Islet of Langerhans (tissue), 1 donor: ENCODE results near the gene ARHGAP28.

Source experiments
- FAIRE-seq: peaks from one replicate; lab custom pipeline; 2011; peaks lifted over from hg19 to GRCh38; lab: Jason Lieb, UNC

The ARHGAP28 gene

DNA sequence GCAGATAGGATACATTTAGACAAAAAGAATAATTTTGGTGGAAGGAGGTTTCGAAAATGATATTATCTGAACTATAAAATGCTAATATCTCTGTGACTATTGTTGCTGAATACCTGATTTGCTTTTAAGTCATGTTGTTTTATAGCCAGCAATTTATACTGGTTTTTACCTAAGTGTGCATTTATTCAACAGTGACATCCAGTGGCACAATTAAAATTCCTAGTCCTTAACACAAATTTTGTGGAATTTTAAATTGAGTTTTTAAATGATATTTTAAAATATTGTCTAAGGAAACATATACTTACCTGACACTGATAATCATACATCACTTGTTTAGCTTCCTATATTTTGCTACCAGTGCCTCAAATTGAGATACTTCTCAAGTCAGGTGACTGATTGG is 144.8 kb downstream of the ARHGAP28 start:
- FAIRE-seq = peak; percentile 66

DNA sequence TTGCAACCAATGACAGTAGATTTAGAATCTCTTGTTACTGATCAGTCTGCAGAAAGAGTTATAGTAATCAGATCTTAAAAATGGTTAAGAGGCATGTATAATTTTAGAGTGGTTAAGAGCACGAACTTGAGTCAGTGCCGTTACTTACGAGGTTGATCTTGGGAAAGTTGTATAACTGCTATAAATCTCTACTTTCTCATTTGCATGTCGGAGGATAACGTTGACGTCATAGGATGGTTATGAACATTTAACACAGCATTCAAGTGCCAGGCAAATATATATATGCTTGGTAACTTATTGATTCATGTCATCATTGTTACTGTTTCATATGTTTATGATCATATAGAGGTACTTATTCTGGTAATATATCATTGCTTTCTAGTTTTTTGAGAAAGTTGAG is 146.2 kb downstream of the ARHGAP28 start:
- FAIRE-seq = no peak

DNA sequence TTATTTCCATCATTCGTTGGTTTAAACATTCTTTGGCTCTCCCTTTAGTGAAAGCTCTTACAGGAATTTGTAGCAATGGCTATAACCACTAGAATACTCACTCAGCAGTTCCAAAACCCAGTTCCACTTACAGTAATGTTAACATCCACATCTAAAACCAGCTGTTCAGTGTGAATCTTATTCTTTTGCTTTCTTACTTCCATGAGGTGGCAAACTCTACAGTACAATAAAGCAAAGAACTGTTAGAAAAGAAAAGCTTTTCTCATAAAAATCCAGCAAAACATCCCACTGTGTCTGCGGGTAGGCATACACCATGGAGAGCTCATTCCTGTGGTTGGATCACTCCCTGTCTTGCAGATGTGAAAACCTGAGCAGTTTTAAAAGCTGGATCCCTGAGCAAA is 147.1 kb downstream of the ARHGAP28 start:
- FAIRE-seq = no peak

DNA sequence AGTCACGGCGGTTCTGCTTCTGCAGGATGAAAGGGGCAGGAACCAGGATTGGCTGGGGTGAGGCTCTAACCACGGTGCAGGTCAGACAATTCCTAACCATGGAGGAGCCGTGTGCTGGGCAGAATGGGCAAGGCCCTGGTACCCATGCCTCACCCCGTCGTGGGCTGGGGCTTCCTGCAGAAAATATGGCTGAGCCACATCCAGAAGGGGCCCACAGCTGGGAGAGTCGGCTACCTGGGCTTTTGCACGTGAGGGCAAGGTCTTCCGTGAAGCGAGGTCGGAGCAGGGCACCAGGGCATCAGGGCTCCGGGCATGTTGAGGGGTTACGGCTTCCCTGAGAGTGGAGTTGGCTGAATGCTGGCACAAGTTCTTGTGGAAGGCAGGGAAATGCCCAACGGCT is 147.8 kb downstream of the ARHGAP28 start:
- no peak for FAIRE-seq

DNA sequence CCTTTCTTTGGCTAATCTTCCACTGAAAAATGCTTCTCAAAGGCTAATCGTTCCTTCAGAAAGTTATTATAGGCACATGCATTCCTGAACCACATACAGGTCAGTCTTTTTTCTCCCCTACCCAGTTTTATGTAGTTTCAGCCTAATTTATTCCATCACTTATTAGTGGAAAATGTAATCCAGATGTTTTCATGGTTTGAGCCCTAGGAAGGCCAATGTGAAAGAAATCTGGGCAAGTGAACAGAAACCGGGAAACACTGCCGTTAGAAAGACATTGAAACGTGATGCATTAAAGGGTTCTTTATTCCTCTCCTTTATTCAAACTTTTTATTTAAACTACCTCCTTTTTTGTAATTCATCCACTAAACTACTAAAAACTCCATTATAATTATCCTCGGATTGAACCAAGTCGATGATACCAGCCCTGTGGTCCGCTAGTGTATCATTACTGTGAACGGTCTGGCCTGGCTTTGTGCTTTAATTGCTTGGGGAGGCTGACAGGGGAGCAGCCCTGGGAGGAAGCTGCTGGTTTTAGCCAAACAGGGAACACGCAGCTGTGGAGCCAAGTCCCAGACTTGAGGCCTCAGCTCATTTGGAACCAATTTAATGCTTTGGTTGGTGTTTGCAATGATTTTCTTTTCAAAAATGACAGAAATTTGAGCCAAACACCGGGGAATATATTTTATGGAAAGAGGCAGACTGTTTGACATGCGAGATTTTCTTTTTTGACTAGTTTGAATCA is 149.2 kb downstream of the ARHGAP28 start:
- no peak for FAIRE-seq

DNA sequence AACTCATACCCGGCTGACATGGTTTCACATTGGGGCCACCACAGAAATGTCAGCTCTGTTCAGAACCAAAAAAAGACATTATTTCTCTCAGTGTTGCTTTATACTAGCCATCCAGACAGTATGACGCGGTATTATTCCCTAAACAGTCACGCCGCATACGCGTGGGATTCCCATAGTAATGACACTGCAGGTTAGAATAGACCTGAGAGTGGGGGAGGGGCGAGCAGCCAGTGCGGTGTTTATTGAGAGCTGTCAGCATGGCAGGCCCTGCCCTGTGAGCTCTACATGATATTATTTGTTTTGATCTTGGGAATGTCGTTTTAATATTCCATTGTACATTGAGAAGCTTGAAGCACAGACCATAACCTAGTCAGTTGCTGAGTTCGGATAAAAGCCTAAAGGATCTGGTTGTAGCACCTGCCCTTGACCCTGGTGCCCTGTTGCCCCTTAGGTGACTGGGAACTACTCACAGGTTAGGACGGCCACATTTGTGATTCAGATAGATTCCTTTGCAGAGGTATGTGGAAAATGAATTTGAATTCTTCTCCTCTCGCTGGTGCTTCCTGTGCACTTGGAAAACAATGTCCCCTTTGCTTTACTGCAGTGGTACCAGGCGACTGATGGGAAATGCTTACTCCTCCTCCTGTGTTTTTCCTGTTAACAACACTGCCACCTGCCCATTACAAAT is 150.1 kb downstream of the ARHGAP28 start:
- FAIRE-seq = no peak

- no peak for FAIRE-seq
Observed at GRCh38 chr18:6881034-6881820, 151.7 kb downstream of the ARHGAP28 start.

DNA sequence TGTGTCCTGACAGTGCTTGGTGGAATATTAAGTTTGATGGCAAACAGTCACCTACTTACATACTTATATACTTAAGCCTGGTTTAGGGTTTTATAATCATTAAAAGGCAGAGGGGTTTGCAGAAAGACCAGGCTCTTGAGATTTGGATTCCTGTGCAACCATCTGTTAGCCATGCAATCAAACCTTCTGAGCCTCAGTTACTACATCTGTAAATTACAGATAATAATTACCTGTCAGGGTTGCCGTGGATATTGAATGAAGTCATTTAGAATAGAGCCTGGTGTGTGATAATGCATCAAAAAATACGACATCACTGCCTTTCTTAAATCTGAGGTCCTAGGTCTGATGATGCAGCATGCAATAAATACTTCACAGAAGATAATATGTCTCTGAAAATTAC is 152.9 kb downstream of the ARHGAP28 start:
- no peak for FAIRE-seq

- FAIRE-seq = no peak
Observed at GRCh38 chr18:6885006-6885481, 155.5 kb downstream of the ARHGAP28 start.

DNA sequence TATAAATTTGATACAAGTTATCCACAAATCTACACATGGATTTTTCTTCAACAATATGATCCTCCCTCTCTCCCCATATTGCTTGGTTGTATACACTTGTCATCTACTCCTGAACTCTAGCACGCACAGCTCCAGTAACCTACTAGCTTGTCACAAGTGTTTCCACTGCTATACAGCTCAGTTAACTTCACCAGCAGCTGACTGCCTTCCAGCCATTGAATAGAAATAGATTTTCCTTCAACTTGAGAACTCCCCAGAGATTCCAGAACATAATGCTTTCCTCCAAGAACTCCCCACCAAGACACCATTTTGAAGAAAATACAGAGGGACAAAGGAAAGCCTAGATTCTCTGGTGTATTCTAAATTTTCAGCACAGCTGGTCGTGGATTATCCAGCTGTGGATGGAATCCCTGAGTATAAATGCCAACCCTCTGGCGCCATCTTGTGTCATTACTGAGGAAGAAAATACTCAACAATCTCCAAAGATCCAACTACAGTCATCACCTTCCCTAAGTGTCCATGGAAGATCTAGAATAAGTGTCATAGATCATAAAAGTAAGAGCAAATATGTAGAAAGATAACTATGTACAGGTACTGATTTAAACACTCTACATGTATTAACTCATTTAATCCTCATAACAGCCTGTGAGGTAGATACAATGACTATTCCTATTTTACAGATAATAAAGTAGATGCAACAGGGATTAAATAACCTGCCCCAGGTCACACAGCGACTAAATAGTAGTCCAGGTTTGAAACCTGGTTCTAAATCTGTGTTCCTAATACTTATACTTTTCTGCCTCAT is 156.7 kb downstream of the ARHGAP28 start:
- FAIRE-seq = peak; percentile 86

- no peak for FAIRE-seq
Observed at GRCh38 chr18:6886797-6887330, 157.3 kb downstream of the ARHGAP28 start.

GRCh38 chr18:6891788-6892187 is 162.3 kb downstream of the ARHGAP28 start:
- FAIRE-seq = no peak

DNA sequence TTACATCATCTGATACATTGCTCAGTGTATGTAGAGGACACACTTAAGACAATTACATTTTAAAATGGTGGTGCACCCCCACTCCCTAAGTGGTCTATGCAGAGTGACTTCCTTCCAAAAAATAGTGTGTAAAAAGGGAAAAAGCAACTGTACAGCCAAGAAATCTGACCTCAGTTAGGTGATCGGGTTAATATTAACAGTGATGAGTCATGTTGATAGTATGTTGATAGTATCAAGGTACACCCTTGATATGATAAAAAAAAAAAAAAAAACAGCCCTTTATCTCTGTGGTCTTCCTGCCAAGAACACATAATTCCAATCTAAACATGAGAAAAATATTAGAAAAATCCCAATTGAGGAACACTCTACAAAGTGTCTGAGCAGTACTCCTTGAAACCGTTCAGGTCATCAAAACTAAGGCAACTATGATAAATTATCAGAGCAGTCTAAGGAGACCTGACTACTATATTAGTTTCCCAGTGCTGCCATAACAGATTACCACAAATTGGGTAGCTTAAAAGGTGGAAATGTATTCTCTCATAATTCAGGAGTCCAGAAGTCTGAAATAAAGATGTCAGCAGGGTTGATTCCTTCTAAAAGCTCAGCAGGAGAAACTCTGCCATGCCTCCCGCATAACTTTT is 171.9 kb downstream of the ARHGAP28 start:
- FAIRE-seq = no peak

GRCh38 chr18:6917072-6917471 is 187.6 kb downstream of the ARHGAP28 start:
- FAIRE-seq = no peak

- peak; percentile 21 for FAIRE-seq
Observed at GRCh38 chr18:6920099-6920955, 190.8 kb downstream of the ARHGAP28 start.

DNA sequence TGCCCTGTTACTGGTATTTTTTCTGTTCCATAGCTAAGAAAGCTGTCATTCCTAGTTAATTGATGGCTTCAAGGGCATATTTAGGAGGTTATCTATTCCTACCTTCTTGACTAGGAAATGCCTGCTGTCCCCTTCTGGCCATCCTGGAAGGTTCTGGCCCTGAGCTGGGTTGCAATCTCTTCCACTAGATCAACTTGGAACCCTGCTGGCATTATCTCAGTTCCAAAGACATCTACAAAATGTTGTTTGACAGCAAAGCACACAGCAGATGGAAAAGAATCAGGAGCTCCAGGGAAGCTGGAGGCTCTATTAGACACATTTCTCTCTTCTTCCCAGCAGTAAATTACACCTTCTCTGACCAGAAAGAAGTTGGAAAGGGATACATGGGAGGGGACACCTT is 192.1 kb downstream of the ARHGAP28 start:
- no peak for FAIRE-seq

DNA sequence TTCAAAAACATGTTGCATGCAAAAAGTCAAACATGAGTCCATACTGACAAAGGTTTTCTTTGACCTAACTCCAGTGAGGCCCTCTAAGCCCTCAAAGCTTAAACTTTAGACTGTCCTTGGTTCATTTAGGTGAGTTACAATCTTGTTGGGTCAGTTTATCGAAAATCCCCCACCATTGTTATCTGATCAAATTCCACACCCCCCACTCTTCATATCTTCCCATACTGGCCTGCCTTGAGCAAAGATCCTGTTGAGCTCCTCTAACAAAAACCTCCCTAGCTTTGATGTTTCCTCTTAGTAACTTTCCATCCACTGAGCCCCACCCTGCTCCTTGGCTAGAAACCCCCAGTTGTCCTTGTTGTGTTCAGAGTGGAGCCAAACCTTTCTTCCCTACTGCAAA is 193.7 kb downstream of the ARHGAP28 start:
- no peak for FAIRE-seq

DNA sequence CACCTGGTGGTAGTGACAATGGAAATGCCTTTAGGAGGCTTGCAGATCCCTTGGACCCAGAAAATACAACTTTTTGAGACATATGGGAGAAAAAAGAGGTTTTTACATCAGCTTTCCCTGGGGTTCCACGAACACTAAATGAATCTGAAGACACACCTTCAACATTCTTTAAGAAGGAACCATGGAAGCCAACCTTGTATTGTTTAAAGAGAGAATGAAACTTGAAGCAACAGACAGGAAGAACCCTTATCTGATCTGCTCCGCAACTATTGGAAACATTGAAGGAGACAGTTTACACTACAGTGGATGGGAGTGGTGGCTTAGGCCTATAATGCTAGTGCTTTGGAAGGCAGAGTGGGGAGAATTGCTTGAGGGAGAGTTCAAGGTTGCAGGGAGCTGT is 197.6 kb downstream of the ARHGAP28 start:
- no peak for FAIRE-seq

GRCh38 chr18:6928359-6928758 is 198.8 kb downstream of the ARHGAP28 start:
- FAIRE-seq = no peak

DNA sequence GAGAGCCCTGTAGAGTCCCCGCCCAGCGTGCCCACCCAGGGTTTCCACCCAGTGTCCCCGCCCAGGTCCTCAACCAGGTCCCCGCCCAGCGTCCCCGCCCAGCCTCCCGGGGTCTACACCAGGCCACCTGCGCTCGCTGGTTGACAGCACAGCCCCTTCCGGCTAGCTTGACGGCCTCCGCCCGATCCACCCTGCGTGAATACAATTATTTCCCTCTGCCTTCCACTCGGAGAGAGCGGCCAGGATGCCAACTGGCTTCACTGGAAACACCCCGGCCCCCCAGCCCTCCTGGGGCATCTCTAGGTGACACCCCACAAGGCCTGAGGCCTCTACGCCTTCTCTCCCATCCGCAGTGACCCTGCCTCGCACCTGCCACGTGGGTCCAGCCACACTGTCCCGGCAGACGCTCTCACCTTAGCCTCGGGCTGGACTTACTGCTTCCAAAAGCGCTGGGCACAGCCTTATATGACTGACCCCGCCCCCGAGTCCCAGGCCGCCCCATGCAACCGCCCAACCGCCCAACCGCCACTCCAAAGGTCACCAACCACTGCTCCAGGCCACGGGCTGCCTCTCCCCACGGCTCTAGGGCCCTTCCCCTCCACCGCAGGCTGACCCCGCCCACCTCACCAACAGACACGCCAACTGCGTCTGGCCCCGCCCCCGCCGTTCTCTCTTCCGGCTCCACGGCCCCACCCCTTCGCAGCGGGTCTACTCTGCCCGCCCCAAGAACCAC is 200.0 kb downstream of the ARHGAP28 start:
- no peak for FAIRE-seq
